GM12864 (cell line): ENCODE measurements around the gene TRPV3.

Experiments
- DNase-seq: peaks from one replicate; pipeline ENCODE4 v3.0.0-alpha.2; 2011; ENCODE audit warnings: low read depth
- H3K4me3 ChIP-seq: 2 replicates; pipeline ENCODE4 v1.5.1; 2011; ENCODE audit warnings: mild to moderate bottlenecking, low read depth, low read length, control low read depth
- TF ChIP-seq, protein P1 (sequence below): IDR thresholded peaks from 2 replicates; pipeline ENCODE4 v1.5.1; 2011; ENCODE audit warnings: low read depth, mild to moderate bottlenecking, moderate library complexity, low read length, control low read depth, inconsistent platforms; ENCODE audit errors: missing control alignments

TRPV3 gene

DNA sequence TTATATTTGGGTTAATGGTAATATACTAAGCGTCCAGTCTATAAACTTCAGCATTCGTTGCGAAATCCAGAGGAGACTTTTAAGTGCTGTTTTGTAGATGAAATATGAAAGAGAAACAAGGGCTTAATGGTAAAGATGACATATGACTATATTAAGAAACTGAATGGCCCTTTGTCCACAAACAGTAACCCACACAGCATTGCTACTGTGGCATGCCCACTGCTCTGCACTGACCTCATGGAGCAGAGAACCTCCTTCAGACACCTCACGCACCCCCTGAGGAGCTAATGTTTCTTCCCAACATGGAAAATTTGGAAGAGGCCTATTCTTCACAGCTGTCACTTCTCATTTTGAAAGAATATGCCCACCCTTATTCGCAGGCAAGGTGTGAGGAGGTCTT, 55.1 kb downstream of the TRPV3 start:
- DNase-seq, result no peak
- TF ChIP-seq, protein P1, sequence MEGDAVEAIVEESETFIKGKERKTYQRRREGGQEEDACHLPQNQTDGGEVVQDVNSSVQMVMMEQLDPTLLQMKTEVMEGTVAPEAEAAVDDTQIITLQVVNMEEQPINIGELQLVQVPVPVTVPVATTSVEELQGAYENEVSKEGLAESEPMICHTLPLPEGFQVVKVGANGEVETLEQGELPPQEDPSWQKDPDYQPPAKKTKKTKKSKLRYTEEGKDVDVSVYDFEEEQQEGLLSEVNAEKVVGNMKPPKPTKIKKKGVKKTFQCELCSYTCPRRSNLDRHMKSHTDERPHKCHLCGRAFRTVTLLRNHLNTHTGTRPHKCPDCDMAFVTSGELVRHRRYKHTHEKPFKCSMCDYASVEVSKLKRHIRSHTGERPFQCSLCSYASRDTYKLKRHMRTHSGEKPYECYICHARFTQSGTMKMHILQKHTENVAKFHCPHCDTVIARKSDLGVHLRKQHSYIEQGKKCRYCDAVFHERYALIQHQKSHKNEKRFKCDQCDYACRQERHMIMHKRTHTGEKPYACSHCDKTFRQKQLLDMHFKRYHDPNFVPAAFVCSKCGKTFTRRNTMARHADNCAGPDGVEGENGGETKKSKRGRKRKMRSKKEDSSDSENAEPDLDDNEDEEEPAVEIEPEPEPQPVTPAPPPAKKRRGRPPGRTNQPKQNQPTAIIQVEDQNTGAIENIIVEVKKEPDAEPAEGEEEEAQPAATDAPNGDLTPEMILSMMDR, result no peak
- no peak overlapping the region for H3K4me3 ChIP-seq

DNA sequence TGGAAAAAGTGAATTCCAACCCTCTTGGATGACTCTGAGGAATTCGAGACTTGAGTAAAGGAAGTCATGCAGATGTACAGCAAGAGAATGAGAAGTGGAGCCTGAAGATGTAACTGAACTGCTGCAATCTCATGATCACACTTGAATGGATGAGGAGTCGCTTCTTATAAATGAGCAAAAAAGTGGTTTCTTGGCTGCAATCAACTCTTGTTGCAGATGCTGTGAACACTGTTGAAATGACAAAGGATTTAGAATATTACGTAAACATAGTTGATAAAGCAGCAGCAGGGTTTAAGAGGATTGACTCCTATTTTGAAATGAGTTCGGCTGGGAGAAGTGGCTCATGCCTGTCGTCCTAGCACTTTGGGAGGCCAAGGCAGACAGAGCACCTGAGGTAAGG, 56.3 kb downstream of the TRPV3 start:
- TF ChIP-seq, protein P1, result no peak
- no peak for DNase-seq
- no peak overlapping the region for H3K4me3 ChIP-seq

DNA sequence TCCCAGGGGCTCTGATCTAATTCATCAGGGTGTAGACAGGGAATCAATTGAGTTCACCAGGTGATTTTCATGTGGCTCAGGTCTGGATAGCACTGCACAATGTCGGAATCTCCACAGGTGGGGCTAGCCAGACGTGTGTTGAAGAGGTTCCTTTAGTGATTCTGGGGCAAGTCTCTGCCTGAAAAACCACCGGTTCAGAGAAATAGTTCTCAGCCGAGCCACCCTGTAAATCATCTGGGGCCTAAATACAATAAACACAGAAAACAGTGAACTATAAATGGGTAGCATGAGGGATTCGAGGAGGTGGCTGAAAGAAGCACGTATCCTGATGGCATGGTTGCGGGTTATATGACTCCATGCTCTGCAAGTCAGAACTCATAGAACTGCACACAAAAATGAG, 60.5 kb downstream of the TRPV3 start:
- DNase-seq, result no peak
- TF ChIP-seq, protein P1, result no peak
- H3K4me3 ChIP-seq, result no peak overlapping the region

DNA sequence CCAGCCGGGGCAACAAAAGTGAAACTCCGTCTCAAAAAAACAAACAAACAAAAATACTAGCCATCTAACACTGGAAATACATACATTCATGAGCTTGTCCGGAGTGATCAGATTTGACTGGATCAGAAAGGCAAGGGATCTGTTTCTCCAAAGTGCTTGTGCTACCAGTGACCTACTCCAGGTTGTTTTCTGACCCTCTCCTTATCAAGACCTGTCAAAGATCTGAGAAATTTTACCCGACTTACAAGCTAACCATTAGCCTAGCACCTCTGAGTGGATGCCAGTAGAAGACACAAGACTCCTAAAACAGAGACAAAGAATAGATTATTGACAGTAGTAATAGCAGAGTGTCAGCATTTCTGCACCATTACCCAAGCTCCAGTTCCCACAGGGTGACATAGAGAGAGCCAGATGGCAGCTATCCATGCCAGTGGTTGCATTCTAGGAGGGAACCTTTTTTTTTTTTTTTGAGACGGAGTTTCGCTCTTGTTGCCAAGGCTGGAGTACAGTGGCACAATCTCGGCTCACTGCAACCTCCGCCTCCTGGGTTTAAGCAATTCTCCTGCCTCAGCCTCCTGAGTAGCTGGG, 72.0 kb downstream of the TRPV3 start:
- H3K4me3 ChIP-seq, result no peak overlapping the region
- DNase-seq, result no peak
- TF ChIP-seq, protein P1, result no peak

DNA sequence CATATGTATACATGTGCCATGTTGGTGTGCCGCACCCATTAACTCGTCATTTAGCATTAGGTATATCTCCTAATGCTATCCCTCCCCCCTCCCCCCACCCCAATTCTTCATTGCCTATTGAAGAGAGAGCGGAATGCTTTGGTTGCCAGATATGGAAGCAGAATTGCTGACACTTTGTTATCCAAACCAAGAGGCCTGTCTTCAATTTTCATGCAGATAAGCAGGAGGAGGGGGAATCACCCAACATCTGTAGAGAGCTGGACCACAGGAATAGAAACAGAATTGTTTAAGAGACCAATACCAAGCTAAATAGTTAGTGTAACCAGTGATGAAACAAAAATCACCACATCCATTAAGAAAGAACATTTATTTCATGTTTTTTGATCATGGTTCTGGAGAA, 74.8 kb downstream of the TRPV3 start:
- DNase-seq, result no peak
- TF ChIP-seq, protein P1, result no peak
- no peak overlapping the region for H3K4me3 ChIP-seq

DNA sequence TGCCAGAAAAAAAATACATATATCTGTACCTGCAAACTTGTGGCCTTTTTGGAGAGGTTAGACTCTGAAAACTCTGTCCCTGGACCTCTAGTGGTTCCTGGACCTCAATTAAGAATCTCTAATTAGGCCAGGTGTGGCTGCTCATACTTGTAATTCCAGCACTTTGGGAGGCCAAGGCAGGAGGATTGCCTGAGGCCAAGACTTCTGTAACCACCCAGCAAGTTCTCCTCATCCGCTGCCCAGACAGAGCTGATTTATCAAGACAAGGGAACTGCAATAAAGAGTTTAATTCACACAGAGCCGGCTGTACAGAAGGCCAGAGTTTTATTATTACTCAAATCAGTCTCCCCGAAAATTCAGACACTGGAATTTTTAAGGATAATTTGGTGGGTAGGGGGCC, 77.6 kb downstream of the TRPV3 start:
- DNase-seq, result no peak
- H3K4me3 ChIP-seq, result no peak overlapping the region
- TF ChIP-seq, protein P1, result no peak
